ENCODE data around the gene C15orf39. TPM values are rescaled to one million over a fixed set of nuclear protein-coding genes. Genes with fewer than 3 reads are reported as not detected.
A peak's percentile ranks its signal among the peaks of the same experiment; 100 is the strongest.

Gene C15orf39
- total and polyA plus RNA-seq, 9 of the 15 experiments (the other 6 are each of a cell fraction or from before 2014, with no cell fraction given), result 0.31 to 29.8 (median 4.4) TPM

DNA sequence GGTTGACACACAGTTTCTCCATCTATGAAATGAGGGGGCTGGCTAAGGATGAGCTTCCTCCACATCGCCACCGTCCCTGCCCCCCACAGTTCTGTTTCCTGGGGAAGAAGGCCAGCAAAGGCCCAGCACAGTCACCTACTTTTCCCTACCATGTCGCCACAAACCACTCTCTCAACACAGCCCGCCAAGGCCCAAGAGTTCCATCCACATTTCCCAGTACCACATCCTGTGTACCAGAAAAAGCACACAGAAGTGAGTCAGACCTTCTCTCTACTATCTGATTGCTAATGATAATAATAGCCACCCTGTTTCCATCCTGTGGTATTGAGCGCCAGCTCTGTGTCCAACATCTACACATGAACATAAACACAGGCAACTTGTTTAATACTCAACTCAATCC is 30.3 kb upstream of the C15orf39 start (continued):
- no peak for TF ChIP-seq HDAC6 (IDR thresholded peaks at IDR 0.05; ENCODE audit: low read depth, low read length)
- TF ChIP-seq JUND (IDR thresholded peaks at IDR 0.05; ENCODE audit: borderline replicate concordance, low read depth, low read length), result peak; percentile 86
- TF ChIP-seq JUND (tag; IDR thresholded peaks at IDR 0.05; ENCODE audit: borderline replicate concordance, low read depth, low read length), result peak; percentile 75; the same call in 1 of the 3 replicates
- no peak for TF ChIP-seq ZNF431 (CRISPR knock-in tag; IDR thresholded peaks at IDR 0.05)
- peak; percentile 7 for TF ChIP-seq FOS (IDR thresholded peaks at IDR 0.05; ENCODE audit: extremely low read depth, insufficient read length)
- TF ChIP-seq SMARCB1 (IDR thresholded peaks at IDR 0.05; ENCODE audit: insufficient read length, low read depth), result no peak
- TF ChIP-seq, protein P1, sequence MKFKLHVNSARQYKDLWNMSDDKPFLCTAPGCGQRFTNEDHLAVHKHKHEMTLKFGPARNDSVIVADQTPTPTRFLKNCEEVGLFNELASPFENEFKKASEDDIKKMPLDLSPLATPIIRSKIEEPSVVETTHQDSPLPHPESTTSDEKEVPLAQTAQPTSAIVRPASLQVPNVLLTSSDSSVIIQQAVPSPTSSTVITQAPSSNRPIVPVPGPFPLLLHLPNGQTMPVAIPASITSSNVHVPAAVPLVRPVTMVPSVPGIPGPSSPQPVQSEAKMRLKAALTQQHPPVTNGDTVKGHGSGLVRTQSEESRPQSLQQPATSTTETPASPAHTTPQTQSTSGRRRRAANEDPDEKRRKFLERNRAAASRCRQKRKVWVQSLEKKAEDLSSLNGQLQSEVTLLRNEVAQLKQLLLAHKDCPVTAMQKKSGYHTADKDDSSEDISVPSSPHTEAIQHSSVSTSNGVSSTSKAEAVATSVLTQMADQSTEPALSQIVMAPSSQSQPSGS (CRISPR knock-in tag; IDR thresholded peaks at IDR 0.05), result no peak
- no peak for TF ChIP-seq MCM7 (IDR thresholded peaks at IDR 0.05)
- TF ChIP-seq, protein P2, sequence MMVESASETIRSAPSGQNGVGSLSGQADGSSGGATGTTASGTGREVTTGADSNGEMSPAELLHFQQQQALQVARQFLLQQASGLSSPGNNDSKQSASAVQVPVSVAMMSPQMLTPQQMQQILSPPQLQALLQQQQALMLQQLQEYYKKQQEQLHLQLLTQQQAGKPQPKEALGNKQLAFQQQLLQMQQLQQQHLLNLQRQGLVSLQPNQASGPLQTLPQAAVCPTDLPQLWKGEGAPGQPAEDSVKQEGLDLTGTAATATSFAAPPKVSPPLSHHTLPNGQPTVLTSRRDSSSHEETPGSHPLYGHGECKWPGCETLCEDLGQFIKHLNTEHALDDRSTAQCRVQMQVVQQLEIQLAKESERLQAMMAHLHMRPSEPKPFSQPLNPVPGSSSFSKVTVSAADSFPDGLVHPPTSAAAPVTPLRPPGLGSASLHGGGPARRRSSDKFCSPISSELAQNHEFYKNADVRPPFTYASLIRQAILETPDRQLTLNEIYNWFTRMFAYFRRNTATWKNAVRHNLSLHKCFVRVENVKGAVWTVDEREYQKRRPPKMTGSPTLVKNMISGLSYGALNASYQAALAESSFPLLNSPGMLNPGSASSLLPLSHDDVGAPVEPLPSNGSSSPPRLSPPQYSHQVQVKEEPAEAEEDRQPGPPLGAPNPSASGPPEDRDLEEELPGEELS (CRISPR knock-in tag; IDR thresholded peaks at IDR 0.05; ENCODE audit: borderline replicate concordance), result 0 out of 2 replicates have a peak, but pooled peaks have one; percentile 30
- 0 out of 4 replicates have a peak, but pooled peaks of 1 of the 2 experiments have one; percentile 26 for TF ChIP-seq FOXA3 (CRISPR knock-in tag; conservative IDR thresholded peaks at IDR 0.05 in 1 of 2, IDR thresholded peaks at IDR 0.05 in 1 of 2)
- no peak for TF ChIP-seq FOXJ3 (CRISPR knock-in tag; IDR thresholded peaks at IDR 0.05)
- TF ChIP-seq TRIM28 (IDR thresholded peaks at IDR 0.05), result no peak
- peak; percentile 30; the same call in 1 of the 2 replicates for TF ChIP-seq GABPA (tag; conservative IDR thresholded peaks at IDR 0.05; ENCODE audit: low read depth)
- TF ChIP-seq ZNF311 (CRISPR knock-in tag; IDR thresholded peaks at IDR 0.05), result 0 out of 2 replicates have a peak, but pooled peaks have one; percentile 20
- peak; percentile 75; the same call in 1 of the 2 replicates for TF ChIP-seq SMARCE1 (IDR thresholded peaks at IDR 0.05)
- TF ChIP-seq DIDO1 (tag; IDR thresholded peaks at IDR 0.05; ENCODE audit: low read depth), result no peak
- no peak for TF ChIP-seq SAFB (IDR thresholded peaks at IDR 0.05; ENCODE audit: borderline replicate concordance, low read depth, low read length)
- peak; percentile 44; the same call in 1 of the 2 replicates for TF ChIP-seq EP300 (IDR thresholded peaks at IDR 0.05; ENCODE audit: low read length)
- TF ChIP-seq SREBF1 (IDR thresholded peaks at IDR 0.05; ENCODE audit: borderline replicate concordance, low read depth, low read length), result no peak
- TF ChIP-seq CBFA2T3 (IDR thresholded peaks at IDR 0.05), result 0 out of 2 replicates have a peak, but pooled peaks have one; percentile 11
- TF ChIP-seq, protein P3, sequence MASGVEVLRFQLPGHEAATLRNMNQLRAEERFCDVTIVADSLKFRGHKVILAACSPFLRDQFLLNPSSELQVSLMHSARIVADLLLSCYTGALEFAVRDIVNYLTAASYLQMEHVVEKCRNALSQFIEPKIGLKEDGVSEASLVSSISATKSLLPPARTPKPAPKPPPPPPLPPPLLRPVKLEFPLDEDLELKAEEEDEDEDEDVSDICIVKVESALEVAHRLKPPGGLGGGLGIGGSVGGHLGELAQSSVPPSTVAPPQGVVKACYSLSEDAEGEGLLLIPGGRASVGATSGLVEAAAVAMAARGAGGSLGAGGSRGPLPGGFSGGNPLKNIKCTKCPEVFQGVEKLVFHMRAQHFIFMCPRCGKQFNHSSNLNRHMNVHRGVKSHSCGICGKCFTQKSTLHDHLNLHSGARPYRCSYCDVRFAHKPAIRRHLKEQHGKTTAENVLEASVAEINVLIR (CRISPR knock-in tag; IDR thresholded peaks at IDR 0.05), result 0 out of 2 replicates have a peak, but pooled peaks have one; percentile 9
- no peak for TF ChIP-seq NR2C2 (CRISPR knock-in tag; IDR thresholded peaks at IDR 0.05)
- TF ChIP-seq NR2C2 (tag; IDR thresholded peaks at IDR 0.05), result peak; percentile 37; the same call in 1 of the 2 replicates
- 0 out of 2 replicates have a peak, but pooled peaks have one; percentile 9 for TF ChIP-seq NFE2 (IDR thresholded peaks at IDR 0.05; ENCODE audit: low read depth)
- TF ChIP-seq OTX1 (CRISPR knock-in tag; IDR thresholded peaks at IDR 0.05), result no peak
- TF ChIP-seq DMBX1 (CRISPR knock-in tag; IDR thresholded peaks at IDR 0.05; ENCODE audit: borderline replicate concordance), result peak; percentile 19; the same call in 1 of the 2 replicates
